ENCODE measurements around the gene VOPP1.

GRCh38 chr7:55549457-55549856 lies 22.8 kb downstream of the VOPP1 start:
- TF ChIP-seq, protein P1, sequence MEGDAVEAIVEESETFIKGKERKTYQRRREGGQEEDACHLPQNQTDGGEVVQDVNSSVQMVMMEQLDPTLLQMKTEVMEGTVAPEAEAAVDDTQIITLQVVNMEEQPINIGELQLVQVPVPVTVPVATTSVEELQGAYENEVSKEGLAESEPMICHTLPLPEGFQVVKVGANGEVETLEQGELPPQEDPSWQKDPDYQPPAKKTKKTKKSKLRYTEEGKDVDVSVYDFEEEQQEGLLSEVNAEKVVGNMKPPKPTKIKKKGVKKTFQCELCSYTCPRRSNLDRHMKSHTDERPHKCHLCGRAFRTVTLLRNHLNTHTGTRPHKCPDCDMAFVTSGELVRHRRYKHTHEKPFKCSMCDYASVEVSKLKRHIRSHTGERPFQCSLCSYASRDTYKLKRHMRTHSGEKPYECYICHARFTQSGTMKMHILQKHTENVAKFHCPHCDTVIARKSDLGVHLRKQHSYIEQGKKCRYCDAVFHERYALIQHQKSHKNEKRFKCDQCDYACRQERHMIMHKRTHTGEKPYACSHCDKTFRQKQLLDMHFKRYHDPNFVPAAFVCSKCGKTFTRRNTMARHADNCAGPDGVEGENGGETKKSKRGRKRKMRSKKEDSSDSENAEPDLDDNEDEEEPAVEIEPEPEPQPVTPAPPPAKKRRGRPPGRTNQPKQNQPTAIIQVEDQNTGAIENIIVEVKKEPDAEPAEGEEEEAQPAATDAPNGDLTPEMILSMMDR (IDR thresholded peaks at IDR 0.05; ENCODE audit: low read depth, low read length) = no peak
- TF ChIP-seq POLR2A (IDR thresholded peaks at IDR 0.05; ENCODE audit: extremely low read depth, insufficient read length) = no peak

Data from NB4 (cell line).